Measurements from ENCODE around the gene MDM2.

DNA sequence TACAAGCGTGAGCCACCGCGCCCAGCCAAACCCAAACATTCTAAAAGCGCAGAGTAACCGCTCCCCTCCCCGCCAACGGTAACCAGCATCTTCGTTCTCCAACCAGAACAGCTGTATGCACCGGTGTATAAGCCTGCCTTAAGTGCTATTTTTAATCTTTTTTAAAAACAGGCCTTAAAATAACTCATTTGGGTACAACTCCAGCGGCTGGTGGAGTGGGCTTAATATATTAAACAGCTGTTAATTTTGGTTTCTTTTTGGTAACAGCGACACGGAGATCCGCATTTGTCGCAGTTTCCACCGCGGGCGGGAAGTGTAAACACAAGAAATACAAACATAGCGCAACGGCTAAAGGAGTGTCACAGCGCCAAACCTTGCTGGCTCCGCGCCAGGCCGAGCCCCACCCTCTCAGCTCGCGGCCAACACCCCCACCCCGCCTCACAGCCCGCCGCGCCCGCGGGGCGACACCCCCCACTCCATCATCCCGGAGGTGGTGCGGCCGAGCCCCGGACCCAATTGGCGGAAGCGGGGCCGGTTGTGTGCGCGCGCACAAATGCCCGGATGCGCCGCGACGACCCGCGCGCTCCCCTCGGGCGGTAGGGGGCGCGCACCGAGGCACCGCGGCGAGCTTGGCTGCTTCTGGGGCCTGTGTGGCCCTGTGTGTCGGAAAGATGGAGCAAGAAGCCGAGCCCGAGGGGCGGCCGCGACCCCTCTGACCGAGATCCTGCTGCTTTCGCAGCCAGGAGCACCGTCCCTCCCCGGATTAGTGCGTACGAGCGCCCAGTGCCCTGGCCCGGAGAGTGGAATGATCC lies at the start of gene MDM2:
- peak; percentile 83 for TF ChIP-seq POLR2A (IDR thresholded peaks at IDR 0.05; ENCODE audit: low read length)
- TF ChIP-seq GATA1 (IDR thresholded peaks at IDR 0.05; ENCODE audit: low read depth, low read length) = no peak

Data from erythroblast (primary cell).